Endodermal cell (in vitro differentiated cells): ENCODE data around the gene GEMIN4. TPM values are rescaled to one million over a fixed set of nuclear protein-coding genes. Genes with fewer than 3 reads are reported as not detected.

Experiments used
- DNase-seq: peaks from one replicate; pipeline ENCODE4 v3.0.0-alpha.2; 2017
- H3K27ac ChIP-seq: 2 replicates; pipeline ENCODE4 v1.5.1; 2013; ENCODE audit warnings: mild to moderate bottlenecking, low read depth, low read length, moderate library complexity
- H3K27me3 ChIP-seq: 2 replicates; pipeline ENCODE4 v1.6.1; 2013; ENCODE audit warnings: mild to moderate bottlenecking, low read length, moderate library complexity; ENCODE audit not compliant: insufficient read depth, control insufficient read depth, poor library complexity, severe bottlenecking
- H3K36me3 ChIP-seq: 2 replicates; pipeline ENCODE4 v1.7.0; 2013; ENCODE audit warnings: mild to moderate bottlenecking, low read length, moderate library complexity; ENCODE audit not compliant: control insufficient read depth, insufficient read depth
- H3K4me1 ChIP-seq: one replicate; pipeline ENCODE4 v1.7.0; 2013; ENCODE audit warnings: low read length; ENCODE audit not compliant: control insufficient read depth, insufficient read depth
- H3K4me3 ChIP-seq: 2 replicates; pipeline ENCODE4 v1.5.1; 2013; ENCODE audit warnings: mild to moderate bottlenecking, low read length, moderate library complexity
- H3K9ac ChIP-seq: 2 replicates; pipeline ENCODE4 v1.6.1; 2013; ENCODE audit warnings: mild to moderate bottlenecking, low read length, moderate library complexity; ENCODE audit not compliant: poor library complexity, severe bottlenecking; ENCODE audit errors: extremely low read depth
- H3K9me3 ChIP-seq: 2 replicates; pipeline ENCODE4 v1.6.1; 2013; ENCODE audit warnings: mild to moderate bottlenecking, low read length, moderate library complexity; ENCODE audit not compliant: control insufficient read depth
- H3K27ac Mint-ChIP-seq: 2 replicates; pipeline ENCODE4 v1.8.0; 2020; ENCODE audit warnings: mixed read lengths
- H3K27me3 Mint-ChIP-seq: 2 replicates; pipeline ENCODE4 v1.8.0; 2021; ENCODE audit warnings: mild to moderate bottlenecking, mixed read lengths; ENCODE audit not compliant: insufficient read depth
- H3K36me3 Mint-ChIP-seq: 2 replicates; pipeline ENCODE4 v1.8.0; 2020; ENCODE audit warnings: low read depth, mixed read lengths
- H3K4me1 Mint-ChIP-seq: 2 replicates; pipeline ENCODE4 v1.8.0; 2020; ENCODE audit warnings: mixed read lengths
- H3K4me3 Mint-ChIP-seq: 2 replicates; pipeline ENCODE4 v1.8.0; 2020; ENCODE audit warnings: mild to moderate bottlenecking, moderate library complexity, mixed read lengths
- H3K9me3 Mint-ChIP-seq: 2 replicates; pipeline ENCODE4 v1.8.0; 2020; ENCODE audit warnings: mild to moderate bottlenecking, mixed read lengths
- CTCF ChIP-seq: fragments of 200-600 bp; sonication (generic); conservative IDR thresholded peaks from 2 replicates; pipeline ENCODE4 v1.5.0; 2021; ENCODE audit warnings: antibody characterized with exemption, mild to moderate bottlenecking
- WGBS, 2 experiments: methylation state at CpG; one replicate each; pipeline versions ENCODE4 v1.1.5 to v1.1.7; 2013; ENCODE audit warnings: missing lambda C conversion rate in 2 of 2, mixed read lengths in 1 of 2; ENCODE audit not compliant: insufficient coverage in 1 of 2, insufficient read length in 1 of 2; 5-methylcytosine and 5-hydroxymethylcytosine counted together
- total RNA-seq, 2 donors: library from RNA; stranded (reverse); fragmentation: NEBNext Ultra II Directional in 1 of 2; extraction: Animal tissue kit (Norgen Biotek cat#: 25700) in 1 of 2; gene quantifications; 2 replicates in 1 of 2; 3 replicates in 1 of 2; pipeline ENCODE4 v1.2.1, GENCODE V29; 2021

Gene GEMIN4
- total RNA-seq, 2 donors from 2014 or later: 30.3 to 36.2 TPM

GRCh38 chr17:708132-708531, 43.9 kb downstream of the GEMIN4 start:
- no peaks in the 10 kb centered on the region for H3K9me3 Mint-ChIP-seq
- 88 to 94% methylated on average over 3 to 5 of the region's 5 CpGs for WGBS, 2 experiments
- TF ChIP-seq CTCF: no peak

GRCh38 chr17:705863-706262, 46.2 kb downstream of the GEMIN4 start:
- no peak for TF ChIP-seq CTCF
- Histone ChIP-seq H3K9me3 (no peaks in the 10 kb centered on the region), H3K4me3 (no peak overlapping the region), H3K36me3 (peaks cover 22% of the 10 kb centered on the region), H3K27me3 (no peaks in the 10 kb centered on the region), H3K9ac (no peak overlapping the region), H3K4me1 (no peaks in the 10 kb centered on the region), H3K27ac (no peak overlapping the region)
- no peaks in the 10 kb centered on the region for H3K4me1 Mint-ChIP-seq
- 87 to 94% methylated on average over 5 of the region's 6 CpGs for WGBS, 2 experiments
- H3K4me3 Mint-ChIP-seq: no peak overlapping the region
- H3K36me3 Mint-ChIP-seq: peaks cover 34% of the 10 kb centered on the region
- no peaks in the 10 kb centered on the region for H3K9me3 Mint-ChIP-seq
- H3K27me3 Mint-ChIP-seq: no peaks in the 10 kb centered on the region
- no peak overlapping the region for H3K27ac Mint-ChIP-seq
- no peak for DNase-seq

More at GRCh38 chr17:708132-708531, 43.9 kb downstream of the GEMIN4 start:
- Histone ChIP-seq H3K9ac (no peak overlapping the region), H3K27ac (no peak overlapping the region), H3K36me3 (peaks cover 22% of the 10 kb centered on the region), H3K4me1 (no peaks in the 10 kb centered on the region), H3K27me3 (no peaks in the 10 kb centered on the region), H3K4me3 (no peak overlapping the region), H3K9me3 (no peaks in the 10 kb centered on the region)
- no peak for DNase-seq
- H3K4me1 Mint-ChIP-seq: no peaks in the 10 kb centered on the region
- peak overlapping the region; percentile 24 for H3K27ac Mint-ChIP-seq
- H3K27me3 Mint-ChIP-seq: no peaks in the 10 kb centered on the region
- H3K36me3 Mint-ChIP-seq: peaks cover 33% of the 10 kb centered on the region
- no peak overlapping the region for H3K4me3 Mint-ChIP-seq

- Mint-ChIP-seq H3K36me3 (peaks cover 30% of the 10 kb centered on the region), H3K27me3 (no peaks in the 10 kb centered on the region), H3K9me3 (no peaks in the 10 kb centered on the region), H3K4me3 (no peak overlapping the region), H3K27ac (no peak overlapping the region), H3K4me1 (no peaks in the 10 kb centered on the region)
- H3K27ac ChIP-seq: no peak overlapping the region
- no peak for DNase-seq
- no peaks in the 10 kb centered on the region for H3K9me3 ChIP-seq
- H3K36me3 ChIP-seq: peaks cover 22% of the 10 kb centered on the region
- no peak overlapping the region for H3K4me3 ChIP-seq
- no peak for TF ChIP-seq CTCF
- no peaks in the 10 kb centered on the region for H3K4me1 ChIP-seq
- WGBS, 2 experiments: 91% methylated on average over 1 of the region's 1 CpG; no CpG with 5 or more reads in 1 of the 2 experiments
- no peak overlapping the region for H3K9ac ChIP-seq
- no peaks in the 10 kb centered on the region for H3K27me3 ChIP-seq
These were observed 47.1 kb downstream of the GEMIN4 start for GRCh38 chr17:705011-705410.
